Measurements from ENCODE around the gene MMP11. TPM values are rescaled to one million over a fixed set of nuclear protein-coding genes. Genes with fewer than 3 reads are reported as not detected.

Gene MMP11
- total RNA-seq, 1 donor from 2014 or later, result 0.53 TPM

DNA sequence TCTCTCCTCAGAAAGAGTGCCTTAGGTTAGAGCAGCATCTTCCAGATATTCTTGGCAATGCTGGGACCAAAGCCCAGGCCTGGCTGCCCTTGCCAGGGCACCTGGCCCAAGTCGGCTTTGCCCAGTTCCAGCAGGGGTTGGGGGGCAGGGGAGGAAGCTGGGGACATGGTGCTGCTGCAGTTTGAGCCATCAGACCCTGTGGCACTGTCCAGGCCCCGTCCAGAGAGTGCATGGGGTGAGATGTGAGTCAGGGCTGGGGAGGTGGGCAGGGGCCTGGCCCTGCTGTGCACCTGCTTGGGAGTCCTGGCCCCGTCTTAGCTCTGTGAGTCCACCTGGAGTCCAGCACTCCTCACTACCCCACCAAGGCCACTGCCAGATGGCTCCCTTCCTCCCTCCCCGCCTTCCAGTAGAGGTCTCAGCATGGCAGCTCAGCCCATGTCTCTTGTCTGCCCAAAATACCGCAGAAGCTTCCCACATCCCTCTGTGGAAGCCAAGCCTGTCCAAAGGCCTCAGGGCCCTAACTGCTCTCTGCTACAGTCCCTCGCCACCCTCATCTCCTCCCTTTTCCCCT lies 49.5 kb downstream of the MMP11 start:
- TF ChIP-seq, protein P1, sequence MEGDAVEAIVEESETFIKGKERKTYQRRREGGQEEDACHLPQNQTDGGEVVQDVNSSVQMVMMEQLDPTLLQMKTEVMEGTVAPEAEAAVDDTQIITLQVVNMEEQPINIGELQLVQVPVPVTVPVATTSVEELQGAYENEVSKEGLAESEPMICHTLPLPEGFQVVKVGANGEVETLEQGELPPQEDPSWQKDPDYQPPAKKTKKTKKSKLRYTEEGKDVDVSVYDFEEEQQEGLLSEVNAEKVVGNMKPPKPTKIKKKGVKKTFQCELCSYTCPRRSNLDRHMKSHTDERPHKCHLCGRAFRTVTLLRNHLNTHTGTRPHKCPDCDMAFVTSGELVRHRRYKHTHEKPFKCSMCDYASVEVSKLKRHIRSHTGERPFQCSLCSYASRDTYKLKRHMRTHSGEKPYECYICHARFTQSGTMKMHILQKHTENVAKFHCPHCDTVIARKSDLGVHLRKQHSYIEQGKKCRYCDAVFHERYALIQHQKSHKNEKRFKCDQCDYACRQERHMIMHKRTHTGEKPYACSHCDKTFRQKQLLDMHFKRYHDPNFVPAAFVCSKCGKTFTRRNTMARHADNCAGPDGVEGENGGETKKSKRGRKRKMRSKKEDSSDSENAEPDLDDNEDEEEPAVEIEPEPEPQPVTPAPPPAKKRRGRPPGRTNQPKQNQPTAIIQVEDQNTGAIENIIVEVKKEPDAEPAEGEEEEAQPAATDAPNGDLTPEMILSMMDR (IDR thresholded peaks at IDR 0.05; ENCODE audit: insufficient read depth, low read length, severe bottlenecking), result no peak
- no peaks in the 10 kb centered on the region for H3K27me3 ChIP-seq (ENCODE audit: control insufficient read depth, insufficient read depth, low read length)
- DNase-seq (ENCODE audit: low read depth) (no peak), FAIRE-seq (no peak)
- H3K4me3 ChIP-seq (ENCODE audit: low read depth, low read length), result no peak overlapping the region
- H3K36me3 ChIP-seq (ENCODE audit: control insufficient read depth, insufficient read depth, low read length), result peaks cover 32% of the 10 kb centered on the region

DNA sequence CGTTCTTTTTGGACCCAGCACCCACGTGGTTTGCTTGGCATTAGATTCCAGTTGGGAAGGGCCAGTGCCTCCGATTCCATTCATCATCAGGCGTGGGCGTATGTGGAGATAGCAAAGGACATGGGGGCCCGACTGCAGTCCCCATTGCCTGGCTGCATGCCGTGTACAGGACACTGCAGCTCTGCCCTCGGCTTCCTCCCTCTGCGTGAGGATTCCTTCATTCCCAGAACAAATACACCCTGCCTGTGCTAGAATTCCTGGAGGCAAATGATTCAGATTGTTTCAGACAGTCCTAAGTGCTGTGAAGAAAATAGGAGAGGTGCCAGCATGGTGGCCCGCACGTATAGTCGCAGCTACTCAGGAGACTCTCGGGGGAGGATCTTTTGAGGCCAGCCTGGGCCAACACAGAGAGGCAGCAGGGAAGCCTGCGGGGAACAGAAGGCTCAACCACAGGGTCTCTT lies 50.7 kb downstream of the MMP11 start:
- H3K36me3 ChIP-seq (ENCODE audit: control insufficient read depth, insufficient read depth, low read length), result peaks cover 38% of the 10 kb centered on the region
- TF ChIP-seq, protein P1 (IDR thresholded peaks at IDR 0.05; ENCODE audit: insufficient read depth, low read length, severe bottlenecking), result no peak
- no peak for DNase-seq (ENCODE audit: low read depth)
- no peak for FAIRE-seq
- no peak overlapping the region for H3K4me3 ChIP-seq (ENCODE audit: low read depth, low read length)
- no peaks in the 10 kb centered on the region for H3K27me3 ChIP-seq (ENCODE audit: control insufficient read depth, insufficient read depth, low read length)

DNA sequence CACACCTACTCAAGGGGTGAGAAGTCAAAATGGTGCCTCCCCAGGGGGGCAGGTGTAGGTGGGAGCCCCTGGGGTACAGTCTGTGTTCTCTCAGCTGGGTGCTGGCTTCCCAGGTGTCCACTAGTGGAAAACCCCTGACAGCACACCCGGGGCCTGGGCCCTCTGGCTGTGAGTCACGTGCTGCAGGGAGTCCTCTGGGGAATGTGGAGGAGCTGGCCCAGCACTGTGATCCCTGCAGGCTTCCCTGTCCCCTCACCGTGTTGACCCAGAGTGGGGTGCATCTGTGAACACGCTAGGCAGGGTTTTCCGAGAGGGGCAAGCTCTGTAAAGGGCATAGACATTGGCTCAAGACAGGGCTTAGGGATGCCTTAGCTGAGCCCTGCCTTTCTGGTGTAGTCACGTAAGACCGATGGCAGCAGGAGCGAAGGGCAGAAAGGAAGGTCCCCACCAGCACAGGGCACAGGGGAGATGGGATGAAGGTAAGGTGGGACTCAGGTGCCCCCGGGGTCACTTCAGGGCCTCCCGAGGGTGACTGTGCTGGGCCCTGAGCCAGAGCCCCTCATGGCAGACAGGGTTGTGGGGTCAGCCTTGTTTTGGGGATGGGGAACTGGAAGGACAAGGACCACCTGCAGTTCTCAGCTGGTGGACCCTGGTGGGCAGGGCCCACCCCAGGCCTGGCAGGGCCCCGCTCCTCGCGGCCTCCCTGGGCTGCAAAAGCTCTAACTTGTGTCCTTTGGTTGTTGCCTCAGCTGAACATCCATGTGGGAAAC lies 52.0 kb downstream of the MMP11 start:
- peaks cover 46% of the 10 kb centered on the region for H3K36me3 ChIP-seq (ENCODE audit: control insufficient read depth, insufficient read depth, low read length)
- TF ChIP-seq, protein P1 (IDR thresholded peaks at IDR 0.05; ENCODE audit: insufficient read depth, low read length, severe bottlenecking), result no peak
- H3K27me3 ChIP-seq (ENCODE audit: control insufficient read depth, insufficient read depth, low read length), result no peaks in the 10 kb centered on the region
- H3K4me3 ChIP-seq (ENCODE audit: low read depth, low read length), result no peak overlapping the region
- DNase-seq (ENCODE audit: low read depth) (no peak), FAIRE-seq (no peak)

DNA sequence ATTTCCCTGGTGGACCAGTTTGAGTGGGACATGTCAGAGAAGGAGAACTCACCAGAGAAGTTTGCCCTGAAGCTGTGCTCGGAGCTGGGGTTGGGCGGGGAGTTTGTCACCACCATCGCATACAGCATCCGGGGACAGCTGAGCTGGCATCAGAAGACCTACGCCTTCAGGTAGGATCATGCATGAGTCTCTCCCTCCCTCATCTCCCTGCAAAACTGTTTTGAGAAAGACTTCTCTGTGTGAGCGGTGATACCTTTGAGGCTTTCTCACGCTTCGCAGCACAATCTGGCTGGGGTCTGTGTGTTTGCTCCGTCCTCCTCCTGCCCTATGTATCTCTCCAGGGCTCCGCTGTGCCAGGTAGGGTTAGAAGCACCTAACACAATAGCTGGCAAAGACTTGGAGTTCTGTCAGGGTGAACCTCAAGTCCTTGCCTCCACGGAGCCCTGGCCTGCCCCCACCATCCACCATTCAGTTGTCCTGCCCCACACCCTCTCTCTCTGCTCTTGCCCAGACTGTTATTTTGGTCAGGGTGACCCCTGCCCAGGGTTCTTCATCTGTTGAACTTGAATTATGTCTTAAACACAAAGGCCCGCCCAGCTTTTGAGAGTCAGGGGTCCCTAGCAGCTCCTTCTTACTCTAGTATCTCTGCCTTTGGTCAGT lies 52.7 kb downstream of the MMP11 start:
- DNase-seq (ENCODE audit: low read depth) (no peak), FAIRE-seq (no peak)
- peaks cover 44% of the 10 kb centered on the region for H3K36me3 ChIP-seq (ENCODE audit: control insufficient read depth, insufficient read depth, low read length)
- H3K4me3 ChIP-seq (ENCODE audit: low read depth, low read length), result no peak overlapping the region
- no peaks in the 10 kb centered on the region for H3K27me3 ChIP-seq (ENCODE audit: control insufficient read depth, insufficient read depth, low read length)
- TF ChIP-seq, protein P1 (IDR thresholded peaks at IDR 0.05; ENCODE audit: insufficient read depth, low read length, severe bottlenecking), result no peak

DNA sequence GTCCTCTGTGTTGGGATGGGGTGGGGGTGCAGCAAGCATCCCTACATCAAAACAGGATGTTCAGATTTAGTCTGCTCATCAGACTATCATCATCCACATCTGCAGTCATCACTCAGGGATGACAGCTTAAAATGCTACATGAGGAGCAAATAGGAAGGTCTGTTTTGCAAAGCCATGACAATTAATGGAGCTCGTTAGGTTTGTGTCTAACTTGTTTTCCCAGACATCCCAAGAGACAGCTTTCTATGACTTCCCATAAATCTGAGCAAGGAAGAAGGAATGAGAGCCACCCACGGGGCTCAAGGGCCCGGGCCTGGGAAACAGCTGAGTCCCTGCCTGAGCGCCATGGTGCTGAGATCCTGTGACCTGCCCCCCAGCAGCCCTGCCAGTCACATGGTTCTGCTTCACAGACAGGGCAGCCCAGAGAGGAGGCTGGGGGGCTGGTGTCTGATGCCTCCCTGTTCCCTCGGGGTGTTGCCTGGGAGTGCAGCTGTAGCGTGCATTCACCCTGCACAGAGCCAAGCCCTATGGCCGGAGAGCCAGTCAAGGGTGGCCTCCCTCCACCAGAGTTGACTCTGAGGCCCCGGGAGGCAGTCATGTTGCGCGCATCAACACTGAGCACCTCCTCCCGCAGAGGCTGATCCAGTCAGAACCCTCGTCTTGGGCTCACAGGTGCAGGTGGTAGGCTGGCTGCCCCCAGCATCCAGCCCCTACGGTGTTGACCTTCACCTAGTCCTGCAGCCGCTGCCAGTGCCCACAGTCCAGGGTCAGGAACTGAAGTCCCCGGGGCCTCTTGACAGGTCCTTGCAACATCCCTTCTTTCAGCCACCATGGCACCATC lies 54.1 kb downstream of the MMP11 start:
- TF ChIP-seq, protein P1 (IDR thresholded peaks at IDR 0.05; ENCODE audit: insufficient read depth, low read length, severe bottlenecking), result no peak
- no peaks in the 10 kb centered on the region for H3K27me3 ChIP-seq (ENCODE audit: control insufficient read depth, insufficient read depth, low read length)
- H3K36me3 ChIP-seq (ENCODE audit: control insufficient read depth, insufficient read depth, low read length), result peaks cover 44% of the 10 kb centered on the region
- no peak for FAIRE-seq
- no peak overlapping the region for H3K4me3 ChIP-seq (ENCODE audit: low read depth, low read length)
- no peak for DNase-seq (ENCODE audit: low read depth)

Data from bronchial epithelial cell (primary cell).